T-helper 2 cell treated with Interferon-gamma antibody and Interleukin-4, amounts not matched to agents 5 μg/mL and 100 μg/mL, for 36 hours (primary cell): ENCODE results near the gene PLCB1.
"Not testable (repeated sequence)": the region's sequence is repeated elsewhere in the genome, so short reads cannot be mapped to it uniquely, and the experiment has no call there.

Experiments
- DNase-seq: peaks from one replicate; pipeline ENCODE4 v3.0.0; 2021; ENCODE audit warnings: low spot score
- H3K27ac Mint-ChIP-seq: one replicate; pipeline ENCODE4 v1.8.0; 2021; ENCODE audit warnings: mild to moderate bottlenecking, mixed read lengths
- H3K27me3 Mint-ChIP-seq: one replicate; pipeline ENCODE4 v1.8.0; 2021; ENCODE audit warnings: low read depth, mixed read lengths
- H3K36me3 Mint-ChIP-seq: one replicate; pipeline ENCODE4 v1.8.0; 2021; ENCODE audit warnings: low read depth, mixed read lengths
- H3K4me1 Mint-ChIP-seq: one replicate; pipeline ENCODE4 v1.8.0; 2021; ENCODE audit warnings: low read depth, mixed read lengths
- H3K4me3 Mint-ChIP-seq: one replicate; pipeline ENCODE4 v1.8.0; 2022; ENCODE audit warnings: mild to moderate bottlenecking, moderate library complexity, mixed read lengths
- H3K9me3 Mint-ChIP-seq: one replicate; pipeline ENCODE4 v1.8.0; 2021; ENCODE audit warnings: mixed read lengths

The PLCB1 gene

GRCh38 chr20:8583012-8583565 is 451.0 kb downstream of the PLCB1 start:
- Mint-ChIP-seq H3K4me3 (no peak overlapping the region), H3K36me3 (no peaks in the 10 kb centered on the region), H3K4me1 (no peaks in the 10 kb centered on the region), H3K9me3 (no peaks in the 10 kb centered on the region), H3K27me3 (no peaks in the 10 kb centered on the region), H3K27ac (no peak overlapping the region)
- no peak for DNase-seq

GRCh38 chr20:8583566-8584043 is 451.5 kb downstream of the PLCB1 start:
- no peak for DNase-seq
- Mint-ChIP-seq H3K4me3 (no peak overlapping the region), H3K27me3 (no peaks in the 10 kb centered on the region), H3K4me1 (no peaks in the 10 kb centered on the region), H3K36me3 (no peaks in the 10 kb centered on the region), H3K27ac (no peak overlapping the region), H3K9me3 (no peaks in the 10 kb centered on the region)

- Mint-ChIP-seq H3K27ac (no peak overlapping the region), H3K36me3 (no peaks in the 10 kb centered on the region), H3K4me1 (no peaks in the 10 kb centered on the region), H3K4me3 (no peak overlapping the region), H3K27me3 (no peaks in the 10 kb centered on the region), H3K9me3 (no peaks in the 10 kb centered on the region)
- DNase-seq = no peak
Observed at GRCh38 chr20:8587251-8587650, 455.2 kb downstream of the PLCB1 start.

GRCh38 chr20:8587810-8588209 is 455.7 kb downstream of the PLCB1 start:
- no peak overlapping the region for H3K4me3 Mint-ChIP-seq
- H3K9me3 Mint-ChIP-seq = no peaks in the 10 kb centered on the region
- no peaks in the 10 kb centered on the region for H3K4me1 Mint-ChIP-seq
- H3K27ac Mint-ChIP-seq = no peak overlapping the region
- DNase-seq = no peak
- H3K36me3 Mint-ChIP-seq = no peaks in the 10 kb centered on the region
- no peaks in the 10 kb centered on the region for H3K27me3 Mint-ChIP-seq

DNA sequence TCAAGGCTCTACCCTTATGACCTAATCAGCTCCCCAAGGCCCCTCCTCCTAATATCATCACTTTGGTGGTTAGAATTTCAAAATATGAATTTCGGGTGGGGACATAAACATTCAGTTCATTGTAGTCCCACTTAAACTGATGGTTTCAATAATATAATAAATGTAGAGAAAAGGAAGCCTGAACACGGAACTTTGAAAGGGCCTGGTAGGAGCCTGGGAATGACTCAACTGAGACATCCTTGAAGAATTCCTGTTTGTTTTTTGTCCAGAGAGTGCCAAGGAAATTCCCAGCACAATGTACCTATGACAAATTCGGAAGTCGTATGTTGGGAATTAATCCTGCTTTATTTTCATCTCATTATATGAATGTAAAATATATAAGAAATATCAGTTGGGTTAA is 457.9 kb downstream of the PLCB1 start:
- Mint-ChIP-seq H3K27ac (no peak overlapping the region), H3K9me3 (no peaks in the 10 kb centered on the region), H3K4me1 (no peaks in the 10 kb centered on the region), H3K4me3 (no peak overlapping the region), H3K27me3 (no peaks in the 10 kb centered on the region), H3K36me3 (no peaks in the 10 kb centered on the region)
- DNase-seq = no peak

DNA sequence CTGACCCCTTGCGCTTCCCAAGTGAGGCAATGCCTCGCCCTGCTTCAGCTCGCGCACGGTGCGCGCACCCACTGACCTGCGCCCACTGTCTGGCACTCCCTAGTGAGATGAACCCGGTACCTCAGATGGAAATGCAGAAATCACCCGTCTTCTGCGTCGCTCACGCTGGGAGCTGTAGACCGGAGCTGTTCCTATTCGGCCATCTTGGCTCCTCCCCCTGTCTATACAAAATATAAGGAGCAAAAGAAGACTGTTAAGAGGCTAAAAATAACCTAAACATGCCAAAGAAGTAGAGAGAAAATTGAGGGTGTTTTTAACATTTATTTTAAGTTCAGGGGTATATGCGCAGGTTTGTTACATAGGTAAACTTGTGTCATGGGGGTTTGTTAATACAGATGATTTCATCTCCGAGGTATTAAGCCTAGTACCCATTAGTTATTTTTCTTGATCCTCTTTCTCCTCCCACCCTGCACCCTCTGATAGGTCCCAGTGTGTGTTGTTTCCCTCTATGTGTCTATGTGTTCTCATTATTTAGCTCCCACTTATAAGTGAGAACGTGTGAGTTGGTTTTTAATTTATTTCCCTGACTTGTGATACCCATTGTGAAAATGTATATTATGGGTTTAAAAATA is 469.0 kb downstream of the PLCB1 start:
- not testable (repeated sequence) for H3K9me3 Mint-ChIP-seq, H3K4me1 Mint-ChIP-seq, H3K27me3 Mint-ChIP-seq, DNase-seq, H3K27ac Mint-ChIP-seq, H3K4me3 Mint-ChIP-seq, H3K36me3 Mint-ChIP-seq

- H3K27me3 Mint-ChIP-seq = no peaks in the 10 kb centered on the region
- no peak overlapping the region for H3K4me3 Mint-ChIP-seq
- H3K9me3 Mint-ChIP-seq = no peaks in the 10 kb centered on the region
- peaks cover 7% of the 10 kb centered on the region for H3K4me1 Mint-ChIP-seq
- no peak overlapping the region for H3K27ac Mint-ChIP-seq
- DNase-seq = no peak
- no peaks in the 10 kb centered on the region for H3K36me3 Mint-ChIP-seq
Observed at GRCh38 chr20:8601542-8601912, 469.5 kb downstream of the PLCB1 start.

DNA sequence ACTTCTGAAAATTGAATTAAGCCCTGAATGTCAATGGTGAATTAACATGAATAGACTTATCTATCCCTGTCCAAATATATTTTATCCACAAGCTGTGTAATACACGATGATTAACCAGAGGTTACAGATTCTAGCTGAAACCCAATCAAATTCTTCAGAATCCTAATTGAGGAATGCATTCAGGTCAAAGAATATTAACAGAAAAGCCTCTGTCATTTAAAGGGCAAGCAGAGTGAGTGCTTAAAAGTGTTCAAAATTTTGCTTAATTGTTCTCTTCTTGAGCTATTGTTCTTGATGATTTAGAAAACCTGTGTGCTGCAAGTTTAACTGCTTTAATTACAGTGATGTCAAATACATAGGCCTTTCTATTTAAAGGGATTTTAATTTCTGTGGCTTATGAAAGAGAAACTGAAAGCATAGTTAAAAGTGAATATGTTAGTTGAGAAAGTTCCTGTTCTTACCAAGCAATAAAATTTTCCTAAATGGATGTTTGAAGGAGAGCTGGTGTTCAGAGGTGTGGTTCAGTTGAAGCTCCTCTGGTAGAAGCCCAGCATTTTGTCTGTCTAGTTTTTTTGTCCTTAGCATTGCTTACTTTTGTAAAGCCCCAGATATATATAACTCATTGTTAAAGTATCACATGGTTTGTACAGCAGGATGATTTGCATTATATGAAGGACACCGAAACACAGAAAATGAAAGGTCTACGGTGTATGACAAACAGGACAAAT is 470.5 kb downstream of the PLCB1 start:
- Mint-ChIP-seq H3K36me3 (no peaks in the 10 kb centered on the region), H3K27ac (peak overlapping the region; percentile 80), H3K9me3 (no peaks in the 10 kb centered on the region), H3K4me3 (peak overlapping the region; percentile 66), H3K27me3 (no peaks in the 10 kb centered on the region), H3K4me1 (peaks cover 7% of the 10 kb centered on the region)
- no peak for DNase-seq

DNA sequence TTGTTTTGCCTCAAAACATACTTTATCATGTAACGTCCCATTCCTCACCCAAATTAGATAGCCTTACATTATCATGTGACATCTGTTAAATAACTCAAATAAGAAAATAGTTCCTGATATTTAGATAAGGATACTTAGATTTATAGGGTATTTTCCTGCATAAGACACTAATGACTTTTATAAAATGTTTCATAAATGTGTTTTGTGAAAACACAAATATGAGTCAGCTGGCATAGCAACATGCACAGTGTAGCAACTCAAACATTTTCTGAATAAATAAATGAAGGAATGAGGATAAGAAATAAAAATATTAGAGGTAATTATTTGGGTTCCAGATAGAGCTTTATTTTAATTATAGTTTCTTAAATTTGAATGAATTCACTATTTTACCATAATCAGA is 476.4 kb downstream of the PLCB1 start:
- no peak overlapping the region for H3K4me3 Mint-ChIP-seq
- DNase-seq = no peak
- no peaks in the 10 kb centered on the region for H3K4me1 Mint-ChIP-seq
- H3K27me3 Mint-ChIP-seq = no peaks in the 10 kb centered on the region
- no peaks in the 10 kb centered on the region for H3K9me3 Mint-ChIP-seq
- H3K27ac Mint-ChIP-seq = no peak overlapping the region
- H3K36me3 Mint-ChIP-seq = no peaks in the 10 kb centered on the region

- no peaks in the 10 kb centered on the region for H3K27me3 Mint-ChIP-seq
- no peaks in the 10 kb centered on the region for H3K9me3 Mint-ChIP-seq
- H3K36me3 Mint-ChIP-seq = no peaks in the 10 kb centered on the region
- H3K4me1 Mint-ChIP-seq = no peaks in the 10 kb centered on the region
- no peak overlapping the region for H3K27ac Mint-ChIP-seq
- DNase-seq = no peak
- H3K4me3 Mint-ChIP-seq = no peak overlapping the region
Observed at GRCh38 chr20:8616792-8617191, 484.7 kb downstream of the PLCB1 start.

DNA sequence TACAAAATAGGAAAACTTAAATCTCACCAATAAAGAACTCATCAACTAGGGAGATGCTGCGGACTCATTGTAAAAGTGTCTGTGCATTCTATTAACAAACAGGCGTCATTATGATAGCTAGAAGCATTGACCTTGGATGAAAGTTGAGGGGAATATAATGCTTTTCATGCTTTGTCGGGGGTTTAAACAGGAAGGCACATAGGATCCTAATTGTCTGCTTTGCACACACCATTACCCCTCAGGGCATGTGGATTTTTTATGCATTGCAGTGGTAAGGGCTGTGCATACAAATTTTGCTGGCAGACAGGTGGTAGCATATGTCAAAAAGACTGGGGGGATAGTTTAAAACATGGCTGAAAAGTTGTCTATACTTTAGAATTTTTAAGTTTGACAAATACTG is 488.9 kb downstream of the PLCB1 start:
- no peaks in the 10 kb centered on the region for H3K27me3 Mint-ChIP-seq
- no peak overlapping the region for H3K27ac Mint-ChIP-seq
- H3K4me3 Mint-ChIP-seq = no peak overlapping the region
- no peaks in the 10 kb centered on the region for H3K4me1 Mint-ChIP-seq
- no peaks in the 10 kb centered on the region for H3K36me3 Mint-ChIP-seq
- no peak for DNase-seq
- H3K9me3 Mint-ChIP-seq = no peaks in the 10 kb centered on the region

GRCh38 chr20:8624046-8624445 is 492.0 kb downstream of the PLCB1 start:
- Mint-ChIP-seq H3K36me3 (no peaks in the 10 kb centered on the region), H3K4me1 (no peaks in the 10 kb centered on the region), H3K4me3 (no peak overlapping the region), H3K9me3 (no peaks in the 10 kb centered on the region), H3K27ac (no peak overlapping the region), H3K27me3 (no peaks in the 10 kb centered on the region)
- no peak for DNase-seq

- no peak overlapping the region for H3K4me3 Mint-ChIP-seq
- H3K27me3 Mint-ChIP-seq = no peaks in the 10 kb centered on the region
- no peak overlapping the region for H3K27ac Mint-ChIP-seq
- H3K4me1 Mint-ChIP-seq = no peaks in the 10 kb centered on the region
- no peak for DNase-seq
- H3K9me3 Mint-ChIP-seq = no peaks in the 10 kb centered on the region
- H3K36me3 Mint-ChIP-seq = no peaks in the 10 kb centered on the region
Observed at GRCh38 chr20:8624616-8625015, 492.6 kb downstream of the PLCB1 start.

DNA sequence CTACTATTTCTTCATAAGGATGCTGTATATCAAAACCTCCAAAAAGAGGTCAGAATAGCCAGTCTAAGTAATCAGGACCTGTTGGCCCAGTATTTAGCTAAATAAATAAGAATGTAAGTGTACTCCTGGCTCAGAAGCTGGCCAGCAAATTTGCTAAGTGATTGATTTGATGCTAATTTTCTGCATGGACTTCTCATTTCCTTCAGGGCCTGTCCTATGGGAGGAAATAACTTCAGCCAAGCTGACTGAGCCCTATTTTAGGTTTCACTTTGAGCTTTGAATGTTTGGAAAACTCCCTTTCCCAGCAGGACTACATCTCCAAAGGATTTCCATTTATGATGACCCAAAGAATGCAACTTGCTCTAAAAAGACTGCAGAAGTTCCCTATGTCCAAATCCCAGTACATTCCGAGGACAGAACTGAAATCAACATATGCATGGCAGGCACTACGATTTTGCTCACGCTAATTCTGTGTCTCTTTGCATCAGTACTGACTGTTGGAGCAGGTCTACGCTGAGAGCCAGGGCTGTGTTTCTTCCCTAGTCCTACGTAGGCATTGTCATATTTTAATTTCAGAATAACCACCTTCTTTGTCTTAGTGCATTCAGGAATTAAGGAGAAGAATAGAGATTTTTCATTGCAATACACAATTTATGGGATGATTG is 495.4 kb downstream of the PLCB1 start:
- Mint-ChIP-seq H3K4me1 (no peaks in the 10 kb centered on the region), H3K9me3 (no peaks in the 10 kb centered on the region), H3K27me3 (no peaks in the 10 kb centered on the region), H3K36me3 (no peaks in the 10 kb centered on the region), H3K4me3 (no peak overlapping the region), H3K27ac (no peak overlapping the region)
- DNase-seq = no peak
